Transverse colon (tissue), 3 donors: Measurements from ENCODE around the gene ZNF124.

Experiments used
- CTCF ChIP-seq, 5 experiments: fragments of 200-600 bp in 3 of 5; fragments of 450-650 bp in 2 of 5; sonication (generic) in 3 of 5; IDR thresholded peaks; 1 replicate in 2 of 5; 2 replicates in 3 of 5; pipeline ENCODE4 v1.5.1; 2016 to 2017; ENCODE audit warnings: antibody characterized with exemption in 5 of 5, inconsistent platforms in 3 of 5, mild to moderate bottlenecking in 2 of 5, moderate library complexity in 1 of 5
- POLR2A ChIP-seq: fragments of 450-650 bp; IDR thresholded peaks from one replicate; pipeline ENCODE4 v1.6.1; 2016; ENCODE audit warnings: antibody characterized with exemption, mild to moderate bottlenecking, moderate library complexity

GRCh38 chr1:247173431-247173830 is 1.6 kb upstream of the ZNF124 start:
- TF ChIP-seq CTCF (IDR thresholded peaks at IDR 0.05) (no peak), POLR2A (no peak)
